Measurements from ENCODE around the gene ZNF783.

ZNF783 gene

GRCh38 chr7:149281508-149282330, 19.7 kb downstream of the ZNF783 start:
- DNase-seq = no peak
- no peak for TF ChIP-seq GATA1 (IDR thresholded peaks at IDR 0.05; ENCODE audit: low read depth, low read length)
- TF ChIP-seq POLR2A (IDR thresholded peaks at IDR 0.05; ENCODE audit: low read length) = no peak

- TF ChIP-seq POLR2A (IDR thresholded peaks at IDR 0.05; ENCODE audit: low read length) = no peak
- TF ChIP-seq GATA1 (IDR thresholded peaks at IDR 0.05; ENCODE audit: low read depth, low read length) = no peak
- no peak for DNase-seq
These were observed 20.3 kb downstream of the ZNF783 start for GRCh38 chr7:149282331-149282655.

GRCh38 chr7:149283321-149283720, 21.3 kb downstream of the ZNF783 start:
- no peak for TF ChIP-seq GATA1 (IDR thresholded peaks at IDR 0.05; ENCODE audit: low read depth, low read length)
- TF ChIP-seq POLR2A (IDR thresholded peaks at IDR 0.05; ENCODE audit: low read length) = no peak
- no peak for DNase-seq

GRCh38 chr7:149284343-149284742, 22.3 kb downstream of the ZNF783 start:
- no peak for DNase-seq

GRCh38 chr7:149284850-149285585, 23.0 kb downstream of the ZNF783 start:
- TF ChIP-seq GATA1 (IDR thresholded peaks at IDR 0.05; ENCODE audit: low read depth, low read length) (no peak), POLR2A (IDR thresholded peaks at IDR 0.05; ENCODE audit: low read length) (no peak)
- peak; percentile 90 to 93 for DNase-seq

More at GRCh38 chr7:149284343-149284742, 22.3 kb downstream of the ZNF783 start:
- no peak for TF ChIP-seq POLR2A (IDR thresholded peaks at IDR 0.05; ENCODE audit: low read length)
- no peak for TF ChIP-seq GATA1 (IDR thresholded peaks at IDR 0.05; ENCODE audit: low read depth, low read length)

- peak in 1 of 2 experiments; percentile 36 for DNase-seq
- TF ChIP-seq GATA1 (IDR thresholded peaks at IDR 0.05; ENCODE audit: low read depth, low read length) (no peak), POLR2A (IDR thresholded peaks at IDR 0.05; ENCODE audit: low read length) (no peak)
These were observed 23.6 kb downstream of the ZNF783 start for GRCh38 chr7:149285603-149286002.

GRCh38 chr7:149286811-149287400, 24.9 kb downstream of the ZNF783 start:
- no peak for TF ChIP-seq POLR2A (IDR thresholded peaks at IDR 0.05; ENCODE audit: low read length)
- no peak for TF ChIP-seq GATA1 (IDR thresholded peaks at IDR 0.05; ENCODE audit: low read depth, low read length)
- no peak for DNase-seq

- DNase-seq = no peak
- TF ChIP-seq GATA1 (IDR thresholded peaks at IDR 0.05; ENCODE audit: low read depth, low read length) = no peak
- no peak for TF ChIP-seq POLR2A (IDR thresholded peaks at IDR 0.05; ENCODE audit: low read length)
These were observed 25.6 kb downstream of the ZNF783 start for GRCh38 chr7:149287622-149288021.

- TF ChIP-seq POLR2A (IDR thresholded peaks at IDR 0.05; ENCODE audit: low read length) = no peak
- no peak for TF ChIP-seq GATA1 (IDR thresholded peaks at IDR 0.05; ENCODE audit: low read depth, low read length)
- no peak for DNase-seq
These were observed 27.3 kb downstream of the ZNF783 start for GRCh38 chr7:149289262-149289661.

- DNase-seq = no peak
- TF ChIP-seq GATA1 (IDR thresholded peaks at IDR 0.05; ENCODE audit: low read depth, low read length) (no peak), POLR2A (IDR thresholded peaks at IDR 0.05; ENCODE audit: low read length) (no peak)
These were observed 27.9 kb downstream of the ZNF783 start for GRCh38 chr7:149289856-149290255.

- TF ChIP-seq POLR2A (IDR thresholded peaks at IDR 0.05; ENCODE audit: low read length) = no peak
- TF ChIP-seq GATA1 (IDR thresholded peaks at IDR 0.05; ENCODE audit: low read depth, low read length) = no peak
- no peak for DNase-seq
These were observed 29.2 kb downstream of the ZNF783 start for GRCh38 chr7:149291036-149291780.

GRCh38 chr7:149291781-149292461, 29.9 kb downstream of the ZNF783 start:
- no peak for TF ChIP-seq POLR2A (IDR thresholded peaks at IDR 0.05; ENCODE audit: low read length)
- no peak for TF ChIP-seq GATA1 (IDR thresholded peaks at IDR 0.05; ENCODE audit: low read depth, low read length)
- no peak for DNase-seq

- DNase-seq = no peak
- no peak for TF ChIP-seq POLR2A (IDR thresholded peaks at IDR 0.05; ENCODE audit: low read length)
- no peak for TF ChIP-seq GATA1 (IDR thresholded peaks at IDR 0.05; ENCODE audit: low read depth, low read length)
These were observed 30.4 kb downstream of the ZNF783 start for GRCh38 chr7:149292462-149292823.
